Measurements from ENCODE around the gene MFSD2A.
"Not testable (repeated sequence)": the region's sequence is repeated elsewhere in the genome, so short reads cannot be mapped to it uniquely, and the experiment has no call there.

The MFSD2A gene

GRCh38 chr1:39969531-39970270, 14.8 kb downstream of the MFSD2A start:
- DNase-seq = no peak

- DNase-seq = no peak
Measured at GRCh38 chr1:39970274-39970673, 15.3 kb downstream of the MFSD2A start.

DNA sequence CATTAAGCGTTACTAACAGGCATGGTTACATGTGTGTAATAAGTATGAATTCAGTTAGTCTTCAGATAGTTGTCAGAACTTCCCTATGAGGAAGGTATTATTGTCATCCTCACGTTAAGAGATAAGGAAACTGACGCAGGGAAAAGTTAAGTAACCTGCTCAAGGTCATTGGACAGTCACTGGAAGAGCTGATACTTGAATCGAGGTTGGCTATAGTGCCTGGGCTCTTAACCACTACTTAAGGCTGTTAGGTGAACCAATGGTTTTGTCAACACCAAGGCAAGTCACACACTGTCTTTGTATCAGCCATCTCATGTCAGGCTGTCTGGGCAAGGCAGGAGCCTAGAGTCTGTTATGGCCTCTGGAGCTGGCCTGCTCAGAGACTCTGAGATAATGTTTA, 16.2 kb downstream of the MFSD2A start:
- no peak for DNase-seq

DNA sequence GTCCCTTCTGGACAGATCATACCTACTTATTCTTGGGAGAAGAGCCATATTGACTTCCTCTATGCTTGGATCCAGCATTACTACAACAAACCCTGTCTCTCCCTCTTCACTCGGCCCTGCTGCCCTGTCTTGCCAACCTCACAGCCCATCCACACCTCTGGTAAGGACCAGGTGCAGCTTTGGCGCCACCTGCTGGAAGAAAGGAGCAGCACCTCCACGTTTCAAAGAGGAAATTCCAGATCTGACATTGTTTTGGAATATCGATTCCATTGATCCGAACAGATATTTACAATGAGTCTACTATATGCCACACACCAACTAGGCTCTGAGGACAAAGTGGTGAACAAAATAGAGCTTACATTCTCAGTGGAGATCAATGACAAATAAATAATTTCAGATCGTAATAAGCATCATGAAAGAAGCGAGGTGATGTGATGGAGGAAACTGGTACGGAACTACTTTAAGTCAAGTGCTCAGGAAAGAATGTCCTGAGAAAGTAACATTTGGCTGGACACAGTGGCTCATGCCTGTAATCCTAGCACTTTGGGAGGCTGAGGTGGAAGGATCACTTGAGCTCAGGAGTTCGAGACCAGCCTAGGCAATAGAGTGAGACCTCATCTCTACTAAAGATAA, 18.7 kb downstream of the MFSD2A start:
- DNase-seq = peak; percentile 34 to 72 (median 57)

DNA sequence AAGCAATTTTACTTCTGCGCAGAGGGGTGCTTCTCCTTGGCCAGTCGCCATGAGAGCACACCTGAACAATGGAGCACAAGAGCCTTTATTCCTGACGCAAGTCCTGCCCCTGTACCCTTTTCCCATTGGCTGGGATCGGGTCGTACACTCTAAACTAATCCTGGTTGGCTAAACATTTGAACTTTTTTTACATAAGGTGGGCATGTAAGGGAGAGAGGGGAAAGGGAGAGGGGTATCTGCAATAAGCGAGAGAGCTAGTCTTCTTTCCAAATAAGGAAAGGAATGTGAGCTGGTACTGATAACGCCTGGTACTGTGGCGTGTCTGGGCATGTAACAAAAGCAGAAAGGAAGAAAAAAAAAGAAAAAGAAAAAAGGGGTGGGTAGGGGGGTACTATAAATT, 21.8 kb downstream of the MFSD2A start:
- no peak for DNase-seq

DNA sequence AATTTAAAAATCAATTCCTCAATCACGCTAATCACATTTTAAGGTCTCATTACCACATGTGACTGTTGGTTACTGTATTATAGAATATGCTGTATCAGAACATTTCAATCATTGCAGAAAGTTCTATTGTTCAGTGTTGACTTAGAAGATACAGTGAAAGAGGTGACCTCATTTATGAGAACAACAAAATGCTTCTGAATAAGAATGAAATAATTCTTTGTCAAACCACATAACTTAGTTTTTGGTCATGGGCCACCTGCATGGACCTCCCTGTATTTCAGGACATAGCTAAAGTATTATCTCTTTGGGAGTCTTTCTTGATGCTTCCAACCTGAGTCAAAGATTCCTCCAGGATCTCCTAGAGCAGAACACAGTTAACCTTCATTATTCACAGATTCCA, 22.3 kb downstream of the MFSD2A start:
- no peak for DNase-seq

GRCh38 chr1:39979654-39980053, 24.7 kb downstream of the MFSD2A start:
- no peak for DNase-seq

DNA sequence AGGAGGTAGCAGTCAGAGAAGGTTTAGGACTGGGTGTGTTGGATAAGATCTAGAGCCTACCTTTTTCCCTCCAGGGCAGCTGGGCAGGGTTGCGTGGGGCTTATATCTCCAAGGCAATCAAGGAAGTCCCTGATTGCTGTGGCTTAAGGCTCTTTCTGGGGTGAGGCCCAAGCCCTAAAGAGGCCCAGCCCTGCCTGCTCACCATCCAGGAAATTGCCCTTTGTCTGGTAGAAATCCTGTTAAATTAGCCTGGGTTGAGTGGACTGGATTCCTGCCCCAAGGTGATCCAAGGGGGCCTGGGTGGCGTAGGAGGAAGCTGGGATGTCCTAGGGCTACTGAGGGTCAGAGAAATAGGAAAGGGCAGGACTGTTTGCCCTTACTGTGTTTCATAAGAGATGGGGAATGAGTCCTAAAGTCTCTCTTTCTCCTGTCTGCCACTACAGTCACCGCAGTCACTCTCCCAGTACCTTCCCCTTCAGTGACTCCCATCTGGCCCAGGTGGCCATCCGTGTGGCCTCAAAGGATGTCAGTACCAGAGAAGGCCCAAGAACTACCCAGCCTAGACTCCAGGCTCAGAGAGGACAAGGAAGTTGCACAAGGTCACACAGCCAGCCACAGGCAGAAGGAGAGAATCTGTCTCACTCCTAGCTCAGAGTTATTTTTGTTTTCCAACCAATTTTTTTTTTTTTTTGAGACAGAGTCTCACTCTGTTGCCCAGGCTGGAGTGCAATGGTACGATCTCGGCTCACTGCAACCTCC, 25.8 kb downstream of the MFSD2A start:
- no peak for DNase-seq

DNA sequence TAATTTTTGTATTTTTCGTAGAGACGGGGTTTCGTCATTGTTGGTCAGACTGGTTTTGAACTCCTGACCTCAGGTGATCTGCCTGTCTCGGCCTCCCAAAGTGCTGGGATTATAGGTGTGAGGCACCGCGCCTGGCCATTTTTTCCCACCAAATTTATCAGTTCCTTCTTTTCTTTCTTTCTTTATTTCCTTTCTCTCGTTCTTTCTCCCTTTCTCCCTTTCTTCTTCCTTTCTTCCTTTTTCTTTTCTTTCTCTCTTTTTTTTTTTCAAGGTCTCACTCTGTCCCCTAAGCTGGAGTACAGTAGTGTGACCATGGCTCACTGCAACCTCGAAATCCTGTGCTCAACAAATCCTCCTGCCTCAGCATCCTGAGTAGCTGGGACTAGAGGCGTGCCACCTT, 26.4 kb downstream of the MFSD2A start:
- no peak for DNase-seq

- DNase-seq = no peak
Measured at GRCh38 chr1:39981945-39982344, 27.0 kb downstream of the MFSD2A start.

DNA sequence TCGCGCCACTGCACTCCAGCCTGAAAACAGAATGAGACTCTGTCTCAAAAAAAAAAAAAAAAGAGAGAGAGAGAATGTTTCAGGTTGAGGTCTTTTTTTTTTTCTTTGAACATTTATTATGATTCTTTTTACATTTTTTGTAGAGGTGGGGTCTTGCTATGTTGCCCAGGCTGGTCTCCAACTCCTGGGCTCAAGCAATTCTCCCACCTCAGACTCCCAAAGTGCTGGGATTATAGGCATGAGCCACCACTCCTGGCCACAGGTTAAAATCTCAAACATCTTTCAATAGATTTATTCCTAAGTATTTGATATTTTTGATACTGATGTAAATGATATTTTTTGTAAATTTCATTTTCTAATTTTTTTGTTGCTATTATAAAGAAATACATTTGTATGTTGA, 29.5 kb downstream of the MFSD2A start:
- not testable (repeated sequence) for DNase-seq

GRCh38 chr1:39984951-39985350, 30.0 kb downstream of the MFSD2A start:
- no peak for DNase-seq

- DNase-seq = no peak
Measured at GRCh38 chr1:39987869-39988268, 32.9 kb downstream of the MFSD2A start.

DNA sequence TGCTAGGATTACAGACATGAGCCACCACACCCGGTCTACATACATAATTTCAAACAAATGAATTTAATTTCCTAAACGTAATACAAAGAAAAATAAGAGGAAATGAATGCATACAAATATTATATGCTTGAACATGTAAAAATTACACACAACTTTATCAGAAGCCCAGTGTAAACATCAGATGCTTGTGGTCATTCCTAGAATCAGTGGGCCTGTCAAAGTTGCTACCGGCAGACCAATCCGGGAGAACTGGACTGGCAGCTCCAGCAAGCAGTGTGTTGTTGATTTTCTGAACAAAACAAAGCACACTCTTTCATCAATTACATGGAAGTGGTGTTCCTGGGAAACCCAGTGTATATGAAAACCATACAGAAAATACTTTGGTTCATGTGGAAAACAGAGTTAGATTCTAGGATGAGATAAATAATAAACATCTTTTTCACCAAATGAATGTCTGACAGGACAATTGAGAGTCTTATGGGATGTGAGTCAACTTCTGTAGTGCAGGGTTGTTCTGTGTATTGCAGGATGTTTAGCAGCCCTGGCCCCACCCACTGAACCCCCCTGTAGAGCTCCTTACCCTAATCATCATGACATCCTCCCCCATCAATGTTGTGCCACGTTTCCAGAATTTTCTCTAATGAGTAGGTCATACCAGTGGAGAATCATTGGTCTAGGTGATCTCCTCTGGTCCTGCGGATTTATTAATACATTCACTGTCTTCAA, 33.8 kb downstream of the MFSD2A start:
- DNase-seq = no peak

DNA sequence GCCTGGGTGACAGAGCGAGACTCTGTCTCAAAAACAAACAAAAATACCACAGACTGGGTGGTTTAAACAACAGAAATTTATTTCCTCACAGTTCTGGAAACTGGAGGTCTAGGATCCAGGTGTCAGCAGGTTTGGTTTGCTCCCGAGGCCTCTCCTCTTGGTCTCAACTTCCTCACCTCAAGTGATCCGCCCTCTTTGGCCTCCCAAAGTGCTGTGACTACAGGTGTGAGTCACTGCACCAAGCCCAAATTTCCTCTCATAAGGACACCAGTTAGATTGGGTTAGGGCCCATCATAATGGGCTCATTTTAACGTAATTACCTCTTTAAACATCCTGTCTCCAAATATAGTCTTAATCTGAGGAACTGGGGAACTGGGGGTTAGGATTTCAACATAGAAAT, 35.5 kb downstream of the MFSD2A start:
- DNase-seq = no peak

DNA sequence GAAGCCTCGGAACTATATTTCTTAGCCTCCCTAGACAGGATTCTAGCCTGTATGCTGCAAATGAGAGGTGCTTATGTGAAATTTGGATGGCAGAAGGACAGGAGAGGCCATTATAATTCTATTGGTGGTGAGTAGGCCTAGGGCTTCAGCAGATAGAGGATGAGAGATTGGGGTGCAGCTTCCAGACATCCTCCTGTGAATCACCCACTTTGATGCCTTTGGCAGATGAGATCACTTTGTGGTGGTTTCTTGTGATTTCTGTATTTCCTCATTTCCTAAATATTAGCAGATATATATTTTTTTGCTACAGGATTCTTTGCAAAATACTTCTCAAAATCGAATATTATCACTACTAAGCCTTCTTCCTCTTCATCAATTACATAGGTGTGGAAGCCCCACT, 37.3 kb downstream of the MFSD2A start:
- no peak for DNase-seq

DNA sequence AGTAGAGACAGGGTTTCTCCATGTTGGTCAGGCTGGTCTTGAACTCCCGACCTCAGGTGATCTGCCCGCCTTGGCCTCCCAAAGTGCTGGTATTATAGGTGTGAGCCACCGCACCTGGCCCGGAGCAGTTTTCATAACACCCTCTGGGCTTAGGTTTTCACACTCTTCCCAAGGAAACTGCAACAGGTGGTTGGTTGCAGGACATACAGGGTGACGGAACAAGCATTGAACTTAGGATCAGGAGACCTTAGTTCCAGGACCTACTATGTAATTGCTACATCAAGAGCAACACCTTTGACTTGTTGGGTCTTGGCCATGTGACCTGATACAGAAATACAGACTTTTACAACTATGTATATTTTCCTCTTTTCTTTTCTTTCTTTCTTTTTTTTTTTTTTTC, 37.9 kb downstream of the MFSD2A start:
- DNase-seq = no peak

GRCh38 chr1:39995973-39996393, 41.0 kb downstream of the MFSD2A start:
- DNase-seq = no peak

DNA sequence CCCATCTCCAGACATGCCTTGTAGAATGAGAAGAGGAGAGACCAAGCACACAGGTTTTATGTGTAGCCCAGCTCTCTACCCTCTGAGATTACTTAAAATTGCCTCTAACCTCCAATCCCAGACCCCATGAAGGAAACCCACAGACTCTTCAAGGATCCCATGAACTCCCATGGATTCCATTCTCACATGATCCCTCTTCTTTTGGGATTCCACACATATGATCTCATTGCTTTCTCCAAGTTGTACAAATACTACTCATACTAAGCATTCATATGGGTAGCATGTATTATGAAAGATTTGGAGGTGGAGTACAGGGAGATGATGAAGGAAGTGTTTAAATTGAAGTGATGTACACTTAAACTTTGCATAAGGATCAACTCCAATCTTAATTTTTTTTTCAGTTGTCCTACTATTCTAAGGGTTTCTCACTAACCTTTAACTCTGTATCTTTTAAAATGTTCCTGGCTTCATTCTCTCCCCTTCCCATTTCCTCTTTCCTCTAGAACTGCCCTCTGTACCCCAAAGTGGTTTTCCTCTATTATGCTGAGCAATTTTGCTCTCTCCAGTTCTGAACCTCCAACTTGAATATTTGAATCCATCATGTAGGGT, 41.6 kb downstream of the MFSD2A start:
- DNase-seq = no peak

DNA sequence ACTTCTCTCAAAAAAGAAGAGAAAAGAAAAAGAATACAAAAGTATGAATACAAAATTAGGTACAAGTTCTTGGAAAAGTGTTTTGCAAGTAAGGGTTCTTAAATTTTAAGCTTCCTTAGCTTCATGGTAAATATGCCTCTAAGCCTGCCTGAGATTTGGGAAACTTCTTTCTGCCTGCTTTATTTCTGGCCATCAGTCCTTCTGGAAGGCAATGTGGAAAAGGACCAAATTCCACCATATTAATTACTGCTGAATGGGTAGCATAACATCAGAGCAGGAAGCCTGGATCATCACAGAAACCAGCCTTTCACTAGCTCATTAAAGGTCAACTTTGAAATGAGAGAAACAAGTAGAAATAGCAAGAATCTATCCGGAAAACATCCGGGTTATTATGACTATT, 46.5 kb downstream of the MFSD2A start:
- no peak for DNase-seq

DNA sequence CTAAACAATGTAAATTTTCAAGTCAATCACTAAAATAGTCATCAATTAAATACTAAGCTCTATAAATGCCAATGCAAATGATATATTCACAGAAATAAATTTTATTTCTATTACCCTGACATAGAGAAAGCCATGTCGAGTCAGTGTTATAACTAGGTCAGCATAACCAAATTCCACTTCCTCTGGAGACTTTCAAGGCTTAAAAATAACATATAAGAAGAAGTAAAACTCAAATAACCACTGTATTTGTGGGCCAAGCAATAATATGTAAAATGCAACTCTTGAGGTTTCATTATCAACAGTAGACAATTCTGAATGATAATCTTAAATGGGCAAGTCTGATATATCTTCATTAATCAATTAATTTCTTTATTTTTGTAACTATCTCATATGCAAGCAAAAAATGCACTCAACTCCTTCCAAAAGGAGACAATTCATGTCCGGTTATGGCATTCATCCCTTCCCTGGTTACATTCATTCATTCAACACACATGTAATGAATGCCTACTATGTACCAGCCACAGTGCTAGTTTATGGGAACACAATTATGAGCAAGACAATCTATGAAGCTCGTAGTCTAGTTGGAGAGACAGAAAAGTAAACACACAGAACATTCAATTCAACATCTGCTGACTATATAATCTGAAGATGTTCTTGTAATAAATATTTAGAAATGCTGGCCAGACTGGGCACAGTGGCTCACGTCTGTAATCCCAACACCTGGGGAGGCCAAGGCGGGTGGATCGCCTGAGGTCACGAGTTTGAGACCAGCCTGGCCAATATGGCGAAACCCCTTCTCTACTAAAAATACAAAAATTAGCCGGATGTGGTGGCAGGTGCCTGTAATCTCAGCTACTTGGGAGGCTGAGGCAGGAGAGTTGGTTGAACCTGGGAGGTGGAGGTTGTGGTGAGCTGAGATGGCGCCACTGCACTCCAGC, 48.5 kb downstream of the MFSD2A start:
- no peak for DNase-seq

DNA sequence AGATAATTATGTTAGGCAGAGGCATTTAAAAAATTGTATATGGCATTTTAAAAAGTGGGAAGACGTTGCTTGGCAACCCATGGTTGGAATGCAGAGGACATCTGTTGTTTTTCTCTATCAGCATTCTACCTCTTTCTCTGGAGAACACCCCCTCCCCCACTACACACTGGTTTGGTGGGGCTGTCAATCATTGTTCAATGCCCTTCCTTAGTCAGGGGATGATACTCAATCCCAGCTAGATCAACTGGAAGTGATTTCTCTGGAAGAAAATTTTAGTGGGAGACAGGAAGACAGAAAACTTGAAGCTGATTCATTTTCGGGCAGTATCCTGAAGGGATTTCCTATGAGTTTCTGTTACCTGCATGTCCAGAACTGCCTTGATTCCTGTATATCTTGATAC, 49.9 kb downstream of the MFSD2A start:
- no peak for DNase-seq
